ENCODE data around the gene KRTAP4-8.

GRCh38 chr17:41064301-41064700 lies 33.6 kb downstream of the KRTAP4-8 start:
- TF ChIP-seq POLR2A (IDR thresholded peaks at IDR 0.05) (no peak), CTCF (IDR thresholded peaks at IDR 0.05) (no peak)

Data from right lobe of liver (tissue), 4 donors.